Activated naive CD4-positive, alpha-beta T cell treated with anti-CD3 and anti-CD28 coated beads, Interleukin-2, amount 50 U/mL, for 72 hours (primary cell): ENCODE measurements around the gene POLE4. TPM values are rescaled to one million over a fixed set of nuclear protein-coding genes. Genes with fewer than 3 reads are reported as not detected.

ENCODE experiments used
- ATAC-seq, 2 donors: fragments of 150-1000 bp; cut with Tn5 transposase; 2 replicates each; pipeline ENCODE4 v1.10.0; 2021; ENCODE audit warnings: mild to moderate bottlenecking in 2 of 2, moderate library complexity in 2 of 2
- DNase-seq, 2 donors: peaks; one replicate each; pipeline ENCODE4 v3.0.0; 2021 to 2022; ENCODE audit warnings: low spot score in 2 of 2
- H3K27ac Mint-ChIP-seq, 2 donors: one replicate each; pipeline ENCODE4 v1.8.0; 2022; ENCODE audit warnings: mild to moderate bottlenecking in 2 of 2, mixed read lengths in 2 of 2
- H3K36me3 Mint-ChIP-seq, 2 donors: one replicate each; pipeline ENCODE4 v1.8.0; 2022; ENCODE audit warnings: mixed read lengths in 2 of 2
- H3K9me3 Mint-ChIP-seq, 2 donors: one replicate each; pipeline ENCODE4 v1.8.0; 2022; ENCODE audit warnings: mixed read lengths in 2 of 2
- total RNA-seq, 2 donors: library from RNA; stranded (reverse); gene quantifications; one replicate each; pipeline ENCODE4 v1.2.3, GENCODE V29; 2022

The POLE4 gene
- total RNA-seq, 2 donors from 2014 or later, result 47.0 to 51.8 TPM

- DNase-seq, result no peak
- H3K36me3 Mint-ChIP-seq, result peaks cover 42 to 56% of the 10 kb centered on the region in 2 donors
Observed at GRCh38 chr2:74959106-74959751, 786 bp downstream of the POLE4 start.

GRCh38 chr2:74966887-74967286 lies 8.4 kb downstream of the POLE4 start:
- Mint-ChIP-seq H3K27ac (peak overlapping the region in 1 of 2 donors; percentile 33), H3K9me3 (peaks cover 0 to 19% of the 10 kb centered on the region in 2 donors), H3K36me3 (peaks cover 44 to 57% of the 10 kb centered on the region in 2 donors)
- DNase-seq, result no peak
- peak in 1 of 2 donors; percentile 48 for ATAC-seq

More at GRCh38 chr2:74959106-74959751, 786 bp downstream of the POLE4 start:
- Mint-ChIP-seq H3K9me3 (peaks cover 2 to 3% of the 10 kb centered on the region in 2 donors), H3K27ac (peak overlapping the region; percentile 92 to 95)
- no peak for ATAC-seq

GRCh38 chr2:74975016-74975415 lies 16.6 kb downstream of the POLE4 start:
- DNase-seq (no peak), ATAC-seq (no peak)
- Mint-ChIP-seq H3K36me3 (peaks cover 0 to 4% of the 10 kb centered on the region in 2 donors), H3K27ac (no peak overlapping the region), H3K9me3 (no peaks in the 10 kb centered on the region)

GRCh38 chr2:74979844-74980243 lies 21.4 kb downstream of the POLE4 start:
- DNase-seq (no peak), ATAC-seq (no peak)
- no peaks in the 10 kb centered on the region for H3K9me3 Mint-ChIP-seq
- no peak overlapping the region for H3K27ac Mint-ChIP-seq
- peaks cover 0 to 8% of the 10 kb centered on the region in 2 donors for H3K36me3 Mint-ChIP-seq

GRCh38 chr2:74982577-74982976 lies 24.1 kb downstream of the POLE4 start:
- DNase-seq (no peak), ATAC-seq (no peak)
- Mint-ChIP-seq H3K27ac (no peak overlapping the region), H3K9me3 (no peaks in the 10 kb centered on the region), H3K36me3 (peaks cover 5 to 14% of the 10 kb centered on the region in 2 donors)

GRCh38 chr2:74983631-74984392 lies 25.4 kb downstream of the POLE4 start:
- peaks cover 9 to 14% of the 10 kb centered on the region in 2 donors for H3K36me3 Mint-ChIP-seq
- no peak overlapping the region for H3K27ac Mint-ChIP-seq
- H3K9me3 Mint-ChIP-seq, result no peaks in the 10 kb centered on the region
- DNase-seq (no peak), ATAC-seq (no peak)

GRCh38 chr2:74984947-74985637 lies 26.6 kb downstream of the POLE4 start:
- DNase-seq, result no peak

GRCh38 chr2:74985978-74986609 lies 27.7 kb downstream of the POLE4 start:
- no peaks in the 10 kb centered on the region for H3K9me3 Mint-ChIP-seq
- DNase-seq (no peak), ATAC-seq (no peak)
- no peak overlapping the region for H3K27ac Mint-ChIP-seq
- H3K36me3 Mint-ChIP-seq, result peaks cover 9 to 14% of the 10 kb centered on the region in 2 donors

More at GRCh38 chr2:74984947-74985637, 26.6 kb downstream of the POLE4 start:
- Mint-ChIP-seq H3K36me3 (peaks cover 9 to 14% of the 10 kb centered on the region in 2 donors), H3K27ac (no peak overlapping the region), H3K9me3 (no peaks in the 10 kb centered on the region)
- no peak for ATAC-seq

GRCh38 chr2:74991977-74992376 lies 33.5 kb downstream of the POLE4 start:
- H3K9me3 Mint-ChIP-seq, result no peaks in the 10 kb centered on the region
- no peak overlapping the region for H3K27ac Mint-ChIP-seq
- ATAC-seq, result no peak

GRCh38 chr2:74999468-74999867 lies 41.0 kb downstream of the POLE4 start:
- no peak overlapping the region for H3K27ac Mint-ChIP-seq
- H3K9me3 Mint-ChIP-seq, result peaks cover 0 to 3% of the 10 kb centered on the region in 2 donors
- DNase-seq (no peak), ATAC-seq (no peak)
- no peaks in the 10 kb centered on the region for H3K36me3 Mint-ChIP-seq

More at GRCh38 chr2:74991977-74992376, 33.5 kb downstream of the POLE4 start:
- no peak for DNase-seq
- H3K36me3 Mint-ChIP-seq, result peaks cover 5 to 9% of the 10 kb centered on the region in 2 donors

- no peak for ATAC-seq
- no peak for DNase-seq
- Mint-ChIP-seq H3K27ac (no peak overlapping the region), H3K9me3 (peaks cover 0 to 3% of the 10 kb centered on the region in 2 donors), H3K36me3 (peaks cover 6 to 10% of the 10 kb centered on the region in 2 donors)
Observed at GRCh38 chr2:75002007-75002406, 43.6 kb downstream of the POLE4 start.

- no peak for ATAC-seq
Observed at GRCh38 chr2:75003276-75003675, 44.8 kb downstream of the POLE4 start.

GRCh38 chr2:75003773-75004172 lies 45.3 kb downstream of the POLE4 start:
- Mint-ChIP-seq H3K9me3 (no peaks in the 10 kb centered on the region), H3K36me3 (peaks cover 6 to 13% of the 10 kb centered on the region in 2 donors), H3K27ac (no peak overlapping the region)
- DNase-seq (no peak), ATAC-seq (no peak)

More at GRCh38 chr2:75003276-75003675, 44.8 kb downstream of the POLE4 start:
- H3K9me3 Mint-ChIP-seq, result no peaks in the 10 kb centered on the region
- no peak for DNase-seq
- H3K36me3 Mint-ChIP-seq, result peaks cover 6 to 13% of the 10 kb centered on the region in 2 donors
- H3K27ac Mint-ChIP-seq, result no peak overlapping the region

- peaks cover 6 to 13% of the 10 kb centered on the region in 2 donors for H3K36me3 Mint-ChIP-seq
- H3K27ac Mint-ChIP-seq, result peak overlapping the region in 1 of 2 donors; percentile 44
- DNase-seq, result no peak
- ATAC-seq, result no peak
- no peaks in the 10 kb centered on the region for H3K9me3 Mint-ChIP-seq
Observed at GRCh38 chr2:75006041-75006440, 47.6 kb downstream of the POLE4 start.

GRCh38 chr2:75007061-75007460 lies 48.6 kb downstream of the POLE4 start:
- H3K27ac Mint-ChIP-seq, result no peak overlapping the region
- no peaks in the 10 kb centered on the region for H3K9me3 Mint-ChIP-seq
- H3K36me3 Mint-ChIP-seq, result peaks cover 6 to 13% of the 10 kb centered on the region in 2 donors
- ATAC-seq, result no peak
- no peak for DNase-seq

- H3K36me3 Mint-ChIP-seq, result peaks cover 6 to 13% of the 10 kb centered on the region in 2 donors
- no peak overlapping the region for H3K27ac Mint-ChIP-seq
- H3K9me3 Mint-ChIP-seq, result no peaks in the 10 kb centered on the region
- ATAC-seq (no peak), DNase-seq (no peak)
Observed at GRCh38 chr2:75007819-75008218, 49.4 kb downstream of the POLE4 start.
